Small intestine (tissue), 7 donors: ENCODE measurements around the gene PNKD. TPM values are rescaled to one million over a fixed set of nuclear protein-coding genes. Genes with fewer than 3 reads are reported as not detected.

Source experiments
- DNase-seq, 2 donors: peaks; one replicate each; pipeline versions ENCODE4 v3.0.0 to v3.0.0-alpha.2; 2013
- FAIRE-seq: peaks from 2 replicates; lab custom pipeline; 2012; peaks lifted over from hg19 to GRCh38; lab: Jason Lieb, UNC
- H3K27ac ChIP-seq, 3 donors: one replicate each; pipeline ENCODE4 v1.5.1; 2013; ENCODE audit warnings: low read length in 2 of 3, mild to moderate bottlenecking in 2 of 3, control low read depth in 1 of 3, inconsistent platforms in 1 of 3, low read depth in 1 of 3, moderate library complexity in 1 of 3
- H3K27me3 ChIP-seq, 3 donors: one replicate each; pipeline ENCODE4 v1.6.1; 2013; ENCODE audit warnings: low read length in 3 of 3, inconsistent platforms in 1 of 3; ENCODE audit not compliant: control insufficient read depth in 3 of 3, insufficient read depth in 3 of 3
- H3K36me3 ChIP-seq, 3 donors: one replicate each; pipeline ENCODE4 v1.6.1; 2013; ENCODE audit warnings: low read length in 3 of 3, inconsistent platforms in 1 of 3, low read depth in 1 of 3, mild to moderate bottlenecking in 1 of 3, moderate library complexity in 1 of 3; ENCODE audit not compliant: control insufficient read depth in 3 of 3, insufficient read depth in 2 of 3
- H3K4me1 ChIP-seq, 3 donors: one replicate each; pipeline ENCODE4 v1.6.1; 2013; ENCODE audit warnings: low read length in 2 of 3, inconsistent platforms in 1 of 3, low read depth in 1 of 3, mild to moderate bottlenecking in 1 of 3, moderate library complexity in 1 of 3; ENCODE audit not compliant: control insufficient read depth in 3 of 3, insufficient read depth in 2 of 3
- H3K4me3 ChIP-seq, 3 donors: one replicate each; pipeline ENCODE4 v1.5.1; 2013; ENCODE audit warnings: low read length in 3 of 3, control low read depth in 1 of 3, inconsistent platforms in 1 of 3, low read depth in 1 of 3, mild to moderate bottlenecking in 1 of 3, moderate library complexity in 1 of 3
- H3K9me3 ChIP-seq, 2 donors: one replicate each; pipeline ENCODE4 v1.6.1; 2013; ENCODE audit warnings: low read depth in 1 of 2, low read length in 1 of 2; ENCODE audit not compliant: control insufficient read depth in 2 of 2, insufficient read depth in 1 of 2
- whole genome bisulfite sequencing, 3 donors: extraction: QIAGEN DNeasy Blood & Tissue Kit; methylation state at CpG; one replicate each; pipeline ENCODE4 v1.1.7; 2013; 5-methylcytosine and 5-hydroxymethylcytosine counted together
- polyA plus RNA-seq, 4 donors: library from polyadenylated mRNA; stranded (reverse) in 3 of 4; unstranded in 1 of 4; fragments of 200-250 nt in 3 of 4; fragments of 120-200 nt in 1 of 4; gene quantifications; one replicate each; pipeline versions ENCODE4 v1.2.1 to v1.2.3, GENCODE V29; 2013
- donor health status: healthy with polysubstance abuse.
- donor health status: control.
- donor health status: control.
- donor health status: Bipolar disorder and iron deficiency.
- donor health status: healthy.

Gene PNKD
- polyA plus RNA-seq, 4 donors, result 88.4 to 137 (median 104) TPM

DNA sequence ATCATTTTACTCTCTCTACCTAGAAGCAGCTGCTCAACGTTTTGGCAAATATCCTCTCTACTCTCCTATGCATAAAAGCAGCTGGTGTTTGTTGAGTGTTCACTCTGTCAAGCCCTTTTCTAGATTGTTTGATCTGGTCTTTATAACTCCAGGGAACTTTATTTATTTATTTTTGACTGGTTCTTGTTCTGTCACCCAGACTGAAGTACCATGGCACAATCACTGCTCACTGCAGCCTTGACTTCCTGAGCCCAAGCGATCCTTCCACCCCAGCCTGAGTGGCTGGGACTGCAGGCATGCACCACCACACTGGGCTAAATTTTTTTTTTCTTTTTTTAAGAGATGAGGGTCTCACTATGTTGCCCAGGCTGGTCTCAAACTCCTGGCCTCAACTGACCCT lies 99.0 kb downstream of the PNKD start:
- DNase-seq (no peak), FAIRE-seq (no peak)
- H3K4me1 ChIP-seq, result peaks cover 0 to 13% (median 0%) of the 10 kb centered on the region in 3 donors
- peaks cover 2 to 9% of the 10 kb centered on the region in 2 donors for H3K9me3 ChIP-seq
- no peak overlapping the region for H3K4me3 ChIP-seq
- WGBS, 3 donors, result 37 to 41% (median 41%) methylated on average over 2 of the region's 2 CpGs
- no peaks in the 10 kb centered on the region for H3K36me3 ChIP-seq
- H3K27me3 ChIP-seq, result no peaks in the 10 kb centered on the region
- H3K27ac ChIP-seq, result peak overlapping the region in 1 of 3 donors; percentile 45

GRCh38 chr2:218370410-218371063 lies 100.2 kb downstream of the PNKD start:
- no peaks in the 10 kb centered on the region for H3K36me3 ChIP-seq
- H3K27ac ChIP-seq, result peak overlapping the region in 1 of 3 donors; percentile 87
- no peak overlapping the region for H3K4me3 ChIP-seq
- H3K4me1 ChIP-seq, result peaks cover 0 to 13% (median 0%) of the 10 kb centered on the region in 3 donors
- FAIRE-seq (no peak), DNase-seq (no peak)
- peaks cover 2 to 9% of the 10 kb centered on the region in 2 donors for H3K9me3 ChIP-seq
- 73 to 88% (median 83%) methylated on average over 11 of the region's 11 CpGs for WGBS, 3 donors
- H3K27me3 ChIP-seq, result no peaks in the 10 kb centered on the region

- Histone ChIP-seq H3K27ac (no peak overlapping the region), H3K4me3 (no peak overlapping the region), H3K36me3 (no peaks in the 10 kb centered on the region), H3K4me1 (peaks cover 0 to 13% (median 0%) of the 10 kb centered on the region in 3 donors), H3K27me3 (no peaks in the 10 kb centered on the region), H3K9me3 (peaks cover 0 to under 1% of the 10 kb centered on the region in 2 donors)
- FAIRE-seq, result no peak
- DNase-seq, result no peak
Measured at GRCh38 chr2:218371983-218372350, 101.6 kb downstream of the PNKD start.

- Histone ChIP-seq H3K27me3 (no peaks in the 10 kb centered on the region), H3K27ac (no peak overlapping the region), H3K9me3 (no peaks in the 10 kb centered on the region), H3K4me1 (no peaks in the 10 kb centered on the region), H3K36me3 (no peaks in the 10 kb centered on the region), H3K4me3 (no peak overlapping the region)
- no peak for FAIRE-seq
- 75 to 82% (median 80%) methylated on average over 4 of the region's 4 CpGs for WGBS, 3 donors
- DNase-seq, result no peak
Measured at GRCh38 chr2:218374795-218375194, 104.5 kb downstream of the PNKD start.

DNA sequence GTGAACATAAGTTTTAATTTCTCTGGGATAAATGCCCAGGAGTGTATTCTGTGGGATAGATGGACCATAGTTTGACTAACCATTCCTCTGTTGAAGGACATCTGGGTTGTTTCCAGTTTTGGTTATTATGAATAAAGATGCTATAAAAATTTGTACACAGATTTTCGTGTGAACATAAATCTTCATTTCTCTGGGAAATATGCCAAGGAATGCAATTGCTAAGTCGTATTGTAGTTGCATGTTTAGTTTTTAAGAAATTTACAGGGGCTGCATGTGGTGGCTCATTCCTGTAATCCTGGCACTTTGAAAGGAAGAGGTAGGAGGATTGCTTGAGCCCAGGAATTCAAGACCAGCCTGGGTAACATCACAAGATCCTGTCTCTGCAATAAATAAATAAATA lies 104.9 kb downstream of the PNKD start:
- no peak overlapping the region for H3K27ac ChIP-seq

DNA sequence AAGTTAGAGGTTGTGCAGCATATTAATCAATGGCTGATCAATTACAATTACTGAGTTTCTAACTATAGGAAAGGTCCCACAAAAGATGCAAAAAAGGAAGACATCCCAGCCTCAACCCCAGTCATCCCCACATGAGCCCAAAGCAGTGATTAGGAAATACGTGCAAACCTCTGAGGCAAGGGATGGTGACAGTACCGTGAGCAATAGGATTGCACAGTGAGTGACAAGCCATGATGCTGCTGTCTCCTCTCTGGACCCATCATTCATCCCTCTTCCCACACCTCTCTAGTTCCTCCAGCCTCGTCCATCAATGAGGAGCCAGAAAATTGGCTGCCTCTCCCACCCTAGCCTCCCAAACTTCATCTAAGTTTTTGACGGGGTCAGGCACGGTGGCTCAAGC lies 107.7 kb downstream of the PNKD start:
- FAIRE-seq (no peak), DNase-seq (no peak)
- peaks cover 0 to 2% (median 0%) of the 10 kb centered on the region in 3 donors for H3K36me3 ChIP-seq
- no peaks in the 10 kb centered on the region for H3K4me1 ChIP-seq
- H3K27me3 ChIP-seq, result no peaks in the 10 kb centered on the region
- H3K27ac ChIP-seq, result no peak overlapping the region
- 84 to 94% (median 90%) methylated on average over 5 of the region's 5 CpGs for WGBS, 3 donors
- H3K4me3 ChIP-seq, result no peak overlapping the region
- H3K9me3 ChIP-seq, result no peaks in the 10 kb centered on the region

More for the DNA sequence above, 104.9 kb downstream of the PNKD start:
- DNase-seq (no peak), FAIRE-seq (no peak)
- Histone ChIP-seq H3K4me3 (no peak overlapping the region), H3K4me1 (no peaks in the 10 kb centered on the region), H3K9me3 (no peaks in the 10 kb centered on the region), H3K36me3 (no peaks in the 10 kb centered on the region), H3K27me3 (no peaks in the 10 kb centered on the region)
- 22 to 40% (median 31%) methylated on average over 2 of the region's 2 CpGs for WGBS, 3 donors

DNA sequence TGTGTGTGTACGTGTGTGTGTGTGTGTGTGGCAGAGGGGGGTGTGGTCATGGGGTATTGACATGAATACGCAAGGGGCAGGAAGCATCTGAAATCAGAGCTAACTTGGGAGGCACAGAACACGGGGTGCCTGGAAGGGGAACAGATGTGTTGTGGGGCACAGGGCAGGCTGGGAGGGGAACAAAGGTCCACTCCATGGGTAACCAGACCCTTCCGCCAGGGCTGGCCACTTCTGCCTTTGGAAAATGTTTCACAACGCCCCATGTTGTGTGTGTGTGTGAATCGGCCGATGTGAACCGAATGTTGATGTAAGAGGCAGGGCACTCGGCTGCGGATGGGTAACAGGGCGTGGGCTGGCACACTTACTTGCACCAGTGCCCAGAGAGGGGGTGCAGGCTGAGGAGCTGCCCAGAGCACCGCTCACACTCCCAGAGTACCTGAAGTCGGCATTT lies 111.6 kb downstream of the PNKD start, which contains the start of gene SLC11A1:
Gene SLC11A1 (plus strand): TSS at position 358 of the 451 bp plus-strand sequence. CDS start 96 bp downstream, outside the sequence.
- no peak for FAIRE-seq
- no peak within 1 kb of the TSS for H3K4me3 ChIP-seq
- H3K9me3 ChIP-seq, result no peaks in the 10 kb centered on the region
- no peaks in the 10 kb centered on the region for H3K27me3 ChIP-seq
- DNase-seq, result no peak
- H3K36me3 ChIP-seq, result peaks cover 0 to 2% (median 0%) of the 10 kb centered on the region in 3 donors
- H3K27ac ChIP-seq, result no peak within 1 kb of the TSS
- peaks cover 0 to 2% (median 0%) of the 10 kb centered on the region in 3 donors for H3K4me1 ChIP-seq
- 71 to 81% (median 72%) methylated on average over 13 of the region's 13 CpGs for WGBS, 3 donors

- Histone ChIP-seq H3K4me1 (peaks cover 0 to 10% (median 0%) of the 10 kb centered on the region in 3 donors), H3K27me3 (no peaks in the 10 kb centered on the region), H3K4me3 (no peak overlapping the region), H3K27ac (no peak overlapping the region), H3K36me3 (peaks cover 0 to 2% (median 0%) of the 10 kb centered on the region in 3 donors), H3K9me3 (no peaks in the 10 kb centered on the region)
- FAIRE-seq (no peak), DNase-seq (no peak)
- WGBS, 3 donors, result 88 to 92% (median 92%) methylated on average over 6 of the region's 6 CpGs
Measured at GRCh38 chr2:218382785-218383184, 112.5 kb downstream of the PNKD start.
